HepG2 (cell line): ENCODE results near the gene FUBP3. TPM values are rescaled to one million over a fixed set of nuclear protein-coding genes. Genes with fewer than 3 reads are reported as not detected.
A peak's percentile ranks its signal among the peaks of the same experiment; 100 is the strongest.

ENCODE experiments used
- ATAC-seq: fragments of 200-7000 bp; cut with Tn5 transposase; 3 replicates; pipeline ENCODE4 v1.9.1; 2020; ENCODE audit warnings: mild to moderate bottlenecking, moderate library complexity
- BruUV-seq: library from RNA; stranded (reverse); fragments of 400-500 nt; replicated peaks from 2 replicates; lab custom pipeline; 2021; lab: Mats Ljungman, UMichigan
- CTCF ChIA-PET: fragments of 300-600 bp; formaldehyde crosslinking; extraction: SDS; loops from one replicate; lab custom pipeline; 2021; ENCODE audit warnings: low total read pairs, inconsistent platforms, low intra/inter-chr PET ratio; lab: Yijun Ruan, JAX
- POLR2A ChIA-PET: fragments of 350-600 bp; sonication (Branson Sonifier 250); formaldehyde crosslinking; loops from one replicate; lab custom pipeline; 2020; ENCODE audit warnings: antibody characterized with exemption, inconsistent platforms; lab: Yijun Ruan, JAX
- DNase-seq: peaks from one replicate; pipeline ENCODE4 v3.0.0-alpha.2; 2015; ENCODE audit warnings: low spot score
- FAIRE-seq: peaks from 3 replicates; lab custom pipeline; 2011; peaks lifted over from hg19 to GRCh38; lab: Jason Lieb, UNC
- H2AFZ ChIP-seq: one replicate; pipeline ENCODE4 v1.6.1; 2011; ENCODE audit warnings: low read length, inconsistent platforms
- H3K27ac ChIP-seq: fragments of 300-600 bp; 3 replicates; pipeline ENCODE4 v1.8.0; 2011; ENCODE audit warnings: mixed run types, mild to moderate bottlenecking, mixed read lengths, low read length, inconsistent platforms; ENCODE audit not compliant: insufficient read depth; ENCODE audit errors: extremely low read length
- H3K27me3 ChIP-seq, 2 experiments: fragments of 200-600 bp in 1 of 2; 2 replicates in 1 of 2; 3 replicates in 1 of 2; pipeline versions ENCODE4 v1.6.0 to v1.8.0; 2011; ENCODE audit warnings: low read length in 2 of 2, mild to moderate bottlenecking in 2 of 2, moderate library complexity in 2 of 2, inconsistent platforms in 1 of 2; ENCODE audit not compliant: insufficient read depth in 2 of 2, control insufficient read depth in 1 of 2
- H3K36me3 ChIP-seq, 2 experiments: fragments of 200-600 bp in 1 of 2; replicated peaks in 1 of 2; 2 replicates in 1 of 2; 3 replicates in 1 of 2; pipeline versions ENCODE4 v1.5.1 to v1.8.0; 2011; ENCODE audit warnings: low read length in 2 of 2, inconsistent platforms in 1 of 2; ENCODE audit not compliant: insufficient read depth in 2 of 2, control insufficient read depth in 1 of 2
- H3K4me1 ChIP-seq: 2 replicates; pipeline ENCODE4 v1.5.1; 2012; ENCODE audit warnings: low read length, inconsistent platforms; ENCODE audit not compliant: insufficient read depth
- H3K4me2 ChIP-seq: 2 replicates; pipeline ENCODE4 v1.6.0; 2011; ENCODE audit warnings: low read depth, low read length, inconsistent platforms
- H3K4me3 ChIP-seq, 3 experiments: fragments of 200-600 bp in 1 of 3; sonication (generic), shearing (Covaris generic) in 1 of 3; replicated peaks in 1 of 3; 2 replicates each; pipeline ENCODE4 v1.5.1; 2011 to 2016; ENCODE audit warnings: low read length in 3 of 3, inconsistent platforms in 2 of 3, low read depth in 2 of 3, mild to moderate bottlenecking in 2 of 3, control low read depth in 1 of 3, mixed read lengths in 1 of 3; ENCODE audit not compliant: insufficient read depth in 1 of 3
- H3K79me2 ChIP-seq: one replicate; pipeline ENCODE4 v1.6.1; 2011; ENCODE audit warnings: low read length, inconsistent platforms; ENCODE audit not compliant: insufficient read depth
- H3K9ac ChIP-seq: 2 replicates; pipeline ENCODE4 v1.6.0; 2011; ENCODE audit warnings: mild to moderate bottlenecking, low read depth, low read length, inconsistent platforms; ENCODE audit not compliant: insufficient read depth
- H3K9me3 ChIP-seq: 2 replicates; pipeline ENCODE4 v1.5.1; 2012; ENCODE audit warnings: mild to moderate bottlenecking, low read length
- H4K20me1 ChIP-seq: 2 replicates; pipeline ENCODE4 v1.6.0; 2011; ENCODE audit warnings: inconsistent platforms, mild to moderate bottlenecking, low read length, moderate library complexity; ENCODE audit not compliant: insufficient read depth
- ATF7-NPFF ChIP-seq: sonication (generic); formaldehyde crosslinking; IDR thresholded peaks from 2 replicates; pipeline ENCODE4 v1.8.1; 2023; ENCODE audit warnings: mild to moderate bottlenecking, low read depth, missing genetic modification reagents, moderate library complexity
- GATAD2A ChIP-seq: IDR thresholded peaks from 2 replicates; pipeline ENCODE4 v1.6.1; 2016
- MAFK ChIP-seq, 2 experiments: IDR thresholded peaks in 1 of 2; conservative IDR thresholded peaks in 1 of 2; 2 replicates each; pipeline ENCODE4 v1.6.1; 2011; ENCODE audit warnings: improper control_type of control experiment in 2 of 2, low read length in 2 of 2
- MIER3 ChIP-seq: IDR thresholded peaks from 2 replicates; pipeline ENCODE4 v1.6.1; 2016; ENCODE audit warnings: missing compliant biosample characterization, borderline replicate concordance
- ONECUT2 ChIP-seq: sonication (generic); formaldehyde crosslinking; IDR thresholded peaks from 2 replicates; pipeline ENCODE4 v1.4.0; 2020; ENCODE audit warnings: missing genetic modification reagents
- SOX13 ChIP-seq, 3 experiments: fragments of 450-650 bp in 1 of 3; sonication (generic) in 1 of 3; formaldehyde crosslinking in 1 of 3; IDR thresholded peaks in 2 of 3; conservative IDR thresholded peaks in 1 of 3; 2 replicates each; pipeline versions ENCODE4 v1.5.0 to v1.6.1; 2016 to 2020; ENCODE audit warnings: antibody characterized with exemption in 1 of 3, mild to moderate bottlenecking in 1 of 3, missing compliant biosample characterization in 1 of 3, missing genetic modification reagents in 1 of 3, moderate library complexity in 1 of 3
- SOX5 ChIP-seq: IDR thresholded peaks from 2 replicates; pipeline ENCODE4 v1.6.1; 2016; ENCODE audit warnings: borderline replicate concordance
- SOX6 ChIP-seq, 2 experiments: fragments of 450-650 bp in 1 of 2; sonication (generic) in 1 of 2; formaldehyde crosslinking in 1 of 2; IDR thresholded peaks; 2 replicates each; pipeline versions ENCODE4 v1.4.0 to v1.6.1; 2017 to 2020; ENCODE audit warnings: antibody characterized with exemption in 1 of 2, mild to moderate bottlenecking in 1 of 2, missing genetic modification reagents in 1 of 2
- ZSCAN9 ChIP-seq: IDR thresholded peaks from 2 replicates; pipeline ENCODE4 v1.6.1; 2016; ENCODE audit warnings: borderline replicate concordance
- WGBS: methylation state at CpG from one replicate; pipeline ENCODE4 v1.1.6; 2017; ENCODE audit warnings: low lambda C conversion rate; 5-methylcytosine and 5-hydroxymethylcytosine counted together
- in situ Hi-C: cut with HindIII; loops from 2 replicates; pipeline ENCODE4 v1.10.0; 2017; ENCODE audit warnings: low pct_unique_long_range_greater_than_20kb; ENCODE audit not compliant: extremely low pct_ligation_motif_present
- intact Hi-C: fragments of 100-400 bp; cut with micrococcal nuclease; formaldehyde crosslinking; loops from one replicate; pipeline ENCODE4 v1.10.0; 2022; ENCODE audit not compliant: unreplicated experiment
- polyA plus RNA-seq, 8 experiments: library from polyadenylated mRNA; depleted of rRNA in 3 of 8; stranded (reverse) in 7 of 8; unstranded in 1 of 8; fragments of >200 nt; fragmentation: Illumina TruSeq in 4 of 8; extraction: Trizol in 4 of 8; gene quantifications; 2 replicates each; pipeline versions ENCODE4 v1.2.1 to v1.2.3, GENCODE V29; 2011 to 2016; ENCODE audit warnings: low read depth in 4 of 8, missing spikeins in 1 of 8, mixed read lengths in 1 of 8; ENCODE audit not compliant: insufficient read depth in 1 of 8
- total RNA-seq, 5 experiments: library from RNA; depleted of rRNA; stranded (reverse); fragments of >200 nt; fragmentation: Illumina TruSeq; extraction: Trizol; gene quantifications; 2 replicates each; pipeline ENCODE4 v1.2.3, GENCODE V29; 2016; ENCODE audit warnings: low read depth in 1 of 5
- TF ChIP-seq, protein P1 (sequence below): sonication (generic); formaldehyde crosslinking; IDR thresholded peaks from 2 replicates; pipeline ENCODE4 v1.5.0; 2020; ENCODE audit warnings: mild to moderate bottlenecking, missing genetic modification reagents, borderline replicate concordance
- TF ChIP-seq, protein P2 (sequence below): sonication (generic); formaldehyde crosslinking; IDR thresholded peaks from 2 replicates; pipeline ENCODE4 v1.4.0; 2020; ENCODE audit warnings: mild to moderate bottlenecking, missing genetic modification reagents
- TF ChIP-seq, protein P3 (sequence below): sonication (generic); formaldehyde crosslinking; IDR thresholded peaks from 2 replicates; pipeline ENCODE4 v1.4.0; 2020; ENCODE audit warnings: mild to moderate bottlenecking, missing genetic modification reagents

The FUBP3 gene
- total and polyA plus RNA-seq, 2 of the 13 experiments (the other 11 are each of a cell fraction or from before 2014, with no cell fraction given) = 28.7 to 40.0 TPM

DNA sequence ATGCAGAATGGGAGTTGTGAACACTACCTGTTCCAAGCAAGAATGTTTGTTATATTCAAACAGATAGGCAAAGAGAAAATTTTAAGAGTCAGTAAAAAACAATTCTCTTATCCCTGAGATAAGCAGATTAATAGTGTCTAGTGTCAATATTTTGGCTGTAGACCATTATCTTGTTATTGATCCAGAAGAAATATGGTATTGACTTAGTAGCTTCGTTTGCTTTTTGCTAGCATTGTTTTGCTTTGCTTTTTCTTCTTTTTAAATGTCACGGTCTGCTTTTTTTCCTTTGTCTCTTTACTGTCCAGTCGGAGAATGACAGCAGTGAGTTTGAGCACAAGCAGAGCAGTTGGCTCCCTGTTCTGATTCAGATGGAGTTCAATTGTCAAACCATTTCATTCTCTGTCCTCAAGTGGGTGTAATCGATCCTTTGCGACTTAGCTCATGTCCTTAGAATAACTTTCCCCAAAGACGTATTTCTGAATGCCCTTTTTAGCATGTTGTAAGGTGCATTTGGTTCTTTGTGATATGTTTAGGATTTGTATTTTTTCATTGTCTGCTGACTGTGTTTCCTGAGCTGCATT, 29.3 kb downstream of the FUBP3 start:
- Histone ChIP-seq H3K36me3 (peaks cover 14 to 59% of the 10 kb centered on the region in 2 experiments), H3K27ac (peak overlapping the region; percentile 5), H2AFZ (no peak overlapping the region), H3K9me3 (no peaks in the 10 kb centered on the region), H4K20me1 (no peaks in the 10 kb centered on the region), H3K9ac (no peak overlapping the region), H3K27me3 (no peaks in the 10 kb centered on the region), H3K4me2 (no peak overlapping the region), H3K4me1 (peaks cover 12% of the 10 kb centered on the region), H3K4me3 (no peak overlapping the region), H3K79me2 (peaks cover 2% of the 10 kb centered on the region)
- CTCF ChIA-PET = no interaction called here
- 81% methylated on average over 6 of the region's 6 CpGs for WGBS
- in situ Hi-C loops = no loop called here
- intact Hi-C loops = loop anchor here (10.0 kb wide), 1 partner anchor 154 kb away; no protein-coding TSS in a partner anchor
- POLR2A ChIA-PET = interaction anchor here (1.1 kb wide), 1 partner anchor 29 kb away, joined by 4 read pairs; the partner anchor contains the start of gene FUBP3
- FAIRE-seq (no peak), DNase-seq (no peak), ATAC-seq (no peak)
- BruUV-seq = no TSS peak
- TF ChIP-seq, protein P1, sequence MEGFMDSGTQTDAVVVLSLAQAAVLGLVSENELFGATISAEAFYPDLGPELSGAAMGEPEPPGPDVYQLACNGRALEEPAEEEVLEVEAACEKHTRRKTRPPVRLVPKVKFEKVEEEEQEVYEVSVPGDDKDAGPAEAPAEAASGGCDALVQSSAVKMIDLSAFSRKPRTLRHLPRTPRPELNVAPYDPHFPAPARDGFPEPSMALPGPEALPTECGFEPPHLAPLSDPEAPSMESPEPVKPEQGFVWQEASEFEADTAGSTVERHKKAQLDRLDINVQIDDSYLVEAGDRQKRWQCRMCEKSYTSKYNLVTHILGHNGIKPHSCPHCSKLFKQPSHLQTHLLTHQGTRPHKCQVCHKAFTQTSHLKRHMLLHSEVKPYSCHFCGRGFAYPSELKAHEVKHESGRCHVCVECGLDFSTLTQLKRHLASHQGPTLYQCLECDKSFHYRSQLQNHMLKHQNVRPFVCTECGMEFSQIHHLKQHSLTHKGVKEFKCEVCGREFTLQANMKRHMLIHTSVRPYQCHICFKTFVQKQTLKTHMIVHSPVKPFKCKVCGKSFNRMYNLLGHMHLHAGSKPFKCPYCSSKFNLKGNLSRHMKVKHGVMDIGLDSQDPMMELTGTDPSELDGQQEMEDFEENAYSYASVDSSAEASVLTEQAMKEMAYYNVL (CRISPR knock-in tag) = 0 out of 2 replicates have a peak, but pooled peaks have one; percentile 24
- peak; percentile 77; the same call in 1 of the 2 replicates for TF ChIP-seq SOX5 (CRISPR knock-in tag)
- TF ChIP-seq, protein P2, sequence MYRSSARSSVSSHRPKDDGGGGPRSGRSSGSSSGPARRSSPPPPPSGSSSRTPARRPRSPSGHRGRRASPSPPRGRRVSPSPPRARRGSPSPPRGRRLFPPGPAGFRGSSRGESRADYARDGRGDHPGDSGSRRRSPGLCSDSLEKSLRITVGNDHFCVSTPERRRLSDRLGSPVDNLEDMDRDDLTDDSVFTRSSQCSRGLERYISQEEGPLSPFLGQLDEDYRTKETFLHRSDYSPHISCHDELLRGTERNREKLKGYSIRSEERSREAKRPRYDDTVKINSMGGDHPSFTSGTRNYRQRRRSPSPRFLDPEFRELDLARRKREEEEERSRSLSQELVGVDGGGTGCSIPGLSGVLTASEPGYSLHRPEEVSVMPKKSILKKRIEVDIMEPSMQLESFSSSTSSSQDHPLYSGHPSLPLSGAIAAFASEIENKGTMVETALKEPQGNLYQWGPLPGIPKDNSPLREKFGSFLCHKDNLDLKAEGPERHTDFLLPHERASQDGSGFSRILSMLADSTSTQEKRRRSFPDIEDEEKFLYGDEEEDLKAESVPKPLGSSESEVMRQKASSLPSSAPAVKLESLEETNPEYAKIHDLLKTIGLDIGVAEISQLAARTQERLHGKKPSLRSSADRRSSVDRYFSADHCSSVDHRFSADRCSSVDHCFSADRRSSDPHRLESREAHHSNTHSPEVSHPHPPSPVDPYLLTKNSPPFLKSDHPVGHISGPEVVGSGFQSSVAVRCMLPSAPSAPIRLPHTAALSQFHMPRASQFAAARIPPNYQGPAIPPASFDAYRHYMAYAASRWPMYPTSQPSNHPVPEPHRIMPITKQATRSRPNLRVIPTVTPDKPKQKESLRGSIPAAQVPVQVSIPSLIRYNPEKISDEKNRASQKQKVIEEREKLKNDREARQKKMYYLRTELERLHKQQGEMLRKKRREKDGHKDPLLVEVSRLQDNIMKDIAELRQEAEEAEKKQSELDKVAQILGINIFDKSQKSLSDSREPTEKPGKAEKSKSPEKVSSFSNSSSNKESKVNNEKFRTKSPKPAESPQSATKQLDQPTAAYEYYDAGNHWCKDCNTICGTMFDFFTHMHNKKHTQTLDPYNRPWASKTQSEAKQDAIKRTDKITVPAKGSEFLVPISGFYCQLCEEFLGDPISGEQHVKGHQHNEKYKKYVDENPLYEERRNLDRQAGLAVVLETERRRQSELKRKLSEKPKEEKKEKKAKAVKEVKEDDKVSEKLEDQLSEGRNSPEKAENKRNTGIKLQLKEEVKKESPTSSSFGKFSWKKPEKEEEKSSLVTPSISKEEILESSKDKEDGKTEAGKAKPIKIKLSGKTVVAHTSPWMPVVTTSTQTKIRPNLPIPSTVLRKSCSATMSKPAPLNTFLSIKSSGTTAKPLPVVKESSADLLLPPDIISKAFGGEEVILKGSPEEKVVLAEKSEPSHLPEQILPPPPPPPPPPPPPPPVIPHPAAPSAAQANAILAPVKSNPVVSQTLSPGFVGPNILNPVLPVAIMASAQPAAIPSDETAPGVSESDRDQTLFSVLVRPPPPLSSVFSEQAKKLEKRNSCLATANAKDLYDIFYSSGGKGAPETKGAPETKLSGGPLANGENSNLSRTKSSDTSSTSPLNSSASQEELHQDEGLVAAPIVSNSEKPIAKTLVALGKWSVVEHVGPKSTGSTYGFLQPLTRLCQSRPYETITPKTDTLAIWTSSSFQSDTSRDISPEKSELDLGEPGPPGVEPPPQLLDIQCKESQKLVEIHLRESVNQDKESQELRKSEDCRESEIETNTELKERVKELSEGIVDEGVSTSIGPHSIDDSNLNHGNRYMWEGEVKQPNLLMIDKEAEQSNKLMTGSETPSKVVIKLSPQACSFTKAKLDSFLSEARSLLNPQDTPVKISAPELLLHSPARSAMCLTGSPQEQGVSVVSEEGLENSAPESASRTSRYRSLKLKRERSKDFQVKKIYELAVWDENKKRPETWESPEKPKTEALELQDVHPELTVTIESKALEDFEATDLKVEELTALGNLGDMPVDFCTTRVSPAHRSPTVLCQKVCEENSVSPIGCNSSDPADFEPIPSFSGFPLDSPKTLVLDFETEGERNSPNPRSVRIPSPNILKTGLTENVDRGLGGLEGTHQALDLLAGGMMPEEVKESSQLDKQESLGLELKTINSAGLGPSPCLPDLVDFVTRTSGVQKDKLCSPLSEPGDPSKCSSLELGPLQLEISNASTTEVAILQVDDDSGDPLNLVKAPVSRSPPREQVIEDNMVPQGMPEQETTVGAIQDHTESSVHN (CRISPR knock-in tag) = no peak
- TF ChIP-seq, protein P3, sequence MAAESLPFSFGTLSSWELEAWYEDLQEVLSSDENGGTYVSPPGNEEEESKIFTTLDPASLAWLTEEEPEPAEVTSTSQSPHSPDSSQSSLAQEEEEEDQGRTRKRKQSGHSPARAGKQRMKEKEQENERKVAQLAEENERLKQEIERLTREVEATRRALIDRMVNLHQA = no peak
- TF ChIP-seq GATAD2A = 0 out of 2 replicates have a peak, but pooled peaks have one; percentile 47
- TF ChIP-seq SOX13 (IDR thresholded peaks at IDR 0.05) = no peak
- TF ChIP-seq SOX13 (CRISPR knock-in tag; conservative IDR thresholded peaks at IDR 0.05 in 1 of 2, IDR thresholded peaks at IDR 0.05 in 1 of 2) = peak in 1 of 2 experiments; percentile 91; a peak in 2 of 4 replicates
- TF ChIP-seq ATF7-NPFF (CRISPR knock-in tag) = no peak
- peak in 1 of 2 experiments; percentile 11; a peak in 1 of 4 replicates for TF ChIP-seq MAFK (conservative IDR thresholded peaks at IDR 0.05 in 1 of 2, IDR thresholded peaks at IDR 0.05 in 1 of 2; ENCODE audit: low read length in 2 of 2)
- no peak for TF ChIP-seq SOX6 (IDR thresholded peaks at IDR 0.05)
- TF ChIP-seq SOX6 (CRISPR knock-in tag; IDR thresholded peaks at IDR 0.05) = peak; percentile 77
- TF ChIP-seq MIER3 = no peak
- peak; percentile 70; the same call in 1 of the 2 replicates for TF ChIP-seq ONECUT2 (CRISPR knock-in tag)
- no peak for TF ChIP-seq ZSCAN9 (CRISPR knock-in tag)
